GM23338 (cell line): ENCODE measurements around the gene FAM168B. TPM values are rescaled to one million over a fixed set of nuclear protein-coding genes. Genes with fewer than 3 reads are reported as not detected.

Experiments used
- ATAC-seq: fragments of 200-7000 bp; cut with Tn5 transposase; 3 replicates; pipeline ENCODE4 v1.9.1; 2020
- DNase-seq: peaks from one replicate; pipeline ENCODE4 v3.0.0-alpha.2; 2015; ENCODE audit warnings: low spot score
- H2AFZ ChIP-seq: fragments of 200-600 bp; sonication (generic); 2 replicates; pipeline ENCODE4 v1.8.0; 2016; ENCODE audit warnings: antibody characterized with exemption, mild to moderate bottlenecking, moderate library complexity
- H3F3A ChIP-seq: fragments of 200-600 bp; sonication (generic); replicated peaks from 2 replicates; pipeline ENCODE4 v1.8.0; 2017; ENCODE audit warnings: antibody characterized with exemption, mixed run types, low read depth
- H3K27ac ChIP-seq: fragments of 200-600 bp; sonication (generic); 2 replicates; pipeline ENCODE4 v1.6.1; 2016; ENCODE audit warnings: low read depth
- H3K27me3 ChIP-seq: fragments of 200-600 bp; sonication (generic); 2 replicates; pipeline ENCODE4 v1.8.0; 2016; ENCODE audit warnings: mild to moderate bottlenecking, mixed run types, moderate library complexity; ENCODE audit not compliant: insufficient read depth
- H3K36me3 ChIP-seq: fragments of 200-600 bp; sonication (generic); 2 replicates; pipeline ENCODE4 v1.8.0; 2016; ENCODE audit warnings: mild to moderate bottlenecking; ENCODE audit not compliant: insufficient read depth
- H3K4me1 ChIP-seq: fragments of 200-600 bp; sonication (generic); 2 replicates; pipeline ENCODE4 v1.8.0; 2016; ENCODE audit warnings: mild to moderate bottlenecking, moderate library complexity; ENCODE audit not compliant: insufficient read depth
- H3K4me2 ChIP-seq: fragments of 200-600 bp; sonication (generic); 2 replicates; pipeline ENCODE4 v1.7.1; 2017; ENCODE audit warnings: mixed run types
- H3K4me3 ChIP-seq: fragments of 200-600 bp; sonication (generic); 2 replicates; pipeline ENCODE4 v1.6.1; 2016; ENCODE audit warnings: mixed run types
- H3K79me2 ChIP-seq: fragments of 200-600 bp; sonication (generic); replicated peaks from 2 replicates; pipeline ENCODE4 v1.8.0; 2017; ENCODE audit warnings: mild to moderate bottlenecking; ENCODE audit not compliant: insufficient read depth
- H3K9me2 ChIP-seq: fragments of 200-600 bp; sonication (generic); 2 replicates; pipeline ENCODE4 v1.8.0; 2017; ENCODE audit not compliant: insufficient read depth
- H4K20me1 ChIP-seq: fragments of 200-600 bp; sonication (generic); replicated peaks from 2 replicates; pipeline ENCODE4 v1.8.0; 2017; ENCODE audit warnings: mild to moderate bottlenecking; ENCODE audit not compliant: insufficient read depth
- H3K27ac Mint-ChIP-seq: 2 replicates; pipeline ENCODE4 v1.8.0; 2020; ENCODE audit warnings: inconsistent platforms, mild to moderate bottlenecking, moderate library complexity, mixed read lengths
- H3K27me3 Mint-ChIP-seq: 3 replicates; pipeline ENCODE4 v1.8.0; 2022; ENCODE audit warnings: low read depth, mild to moderate bottlenecking, moderate library complexity, mixed read lengths, inconsistent platforms; ENCODE audit not compliant: insufficient read depth, poor library complexity
- H3K36me3 Mint-ChIP-seq: 3 replicates; pipeline ENCODE4 v1.8.0; 2021; ENCODE audit warnings: low read depth, mild to moderate bottlenecking, inconsistent platforms, moderate library complexity, mixed read lengths
- H3K4me1 Mint-ChIP-seq: 3 replicates; pipeline ENCODE4 v1.8.0; 2020; ENCODE audit warnings: mild to moderate bottlenecking, inconsistent platforms, mixed read lengths
- H3K4me3 Mint-ChIP-seq: 3 replicates; pipeline ENCODE4 v1.8.0; 2021; ENCODE audit warnings: moderate library complexity, mild to moderate bottlenecking, inconsistent platforms, mixed read lengths
- H3K9me3 Mint-ChIP-seq: 3 replicates; pipeline ENCODE4 v1.8.0; 2020; ENCODE audit warnings: moderate library complexity, mild to moderate bottlenecking, inconsistent platforms, mixed read lengths
- CREB1 ChIP-seq: fragments of 250-450 bp; sonication (Bioruptor Pico); IDR thresholded peaks from 2 replicates; pipeline ENCODE4 v1.5.0; 2020; ENCODE audit warnings: low read depth, mild to moderate bottlenecking, moderate library complexity
- EZH2 ChIP-seq: fragments of 200-600 bp; sonication (generic); IDR thresholded peaks from one replicate; pipeline ENCODE4 v1.8.0; 2017; ENCODE audit warnings: antibody characterized with exemption, mild to moderate bottlenecking, low read depth; ENCODE audit not compliant: unreplicated experiment
- EZH2phosphoT487 ChIP-seq: fragments of 200-600 bp; sonication (generic); IDR thresholded peaks from one replicate; pipeline ENCODE4 v1.8.1; 2018; ENCODE audit warnings: antibody characterized with exemption; ENCODE audit not compliant: unreplicated experiment
- JUNB ChIP-seq: IDR thresholded peaks from one replicate; pipeline ENCODE4 v1.6.1; 2016; ENCODE audit warnings: antibody characterized with exemption; ENCODE audit not compliant: unreplicated experiment
- POLR2AphosphoS5 ChIP-seq: IDR thresholded peaks from 2 replicates; pipeline ENCODE4 v1.6.1; 2016; ENCODE audit warnings: antibody characterized with exemption, low read depth
- STAT1 ChIP-seq: IDR thresholded peaks from one replicate; pipeline ENCODE4 v1.6.1; 2016; ENCODE audit warnings: antibody characterized with exemption; ENCODE audit not compliant: unreplicated experiment
- ZNF114 ChIP-seq: fragments of 250-450 bp; sonication (Bioruptor Pico); IDR thresholded peaks from 2 replicates; pipeline ENCODE4 v1.5.0; 2020; ENCODE audit warnings: mild to moderate bottlenecking, moderate library complexity
- ZNF331 ChIP-seq: fragments of 250-450 bp; sonication (Bioruptor Pico); IDR thresholded peaks from 2 replicates; pipeline ENCODE4 v1.5.0; 2020; ENCODE audit warnings: low read depth, mild to moderate bottlenecking, moderate library complexity
- polyA plus RNA-seq: library from polyadenylated mRNA; unstranded; fragments of >200 nt; fragmentation: Nextera tagmentation; extraction: Ambion mirVana; gene quantifications from 2 replicates; pipeline ENCODE4 v1.2.1, GENCODE V29; 2016
- total RNA-seq: library from RNA; depleted of rRNA; stranded (reverse); fragments of >200 nt; shearing (Covaris generic); gene quantifications from 2 replicates; pipeline ENCODE4 v1.2.3, GENCODE V29; 2014
- TF ChIP-seq, protein P1 (sequence below): IDR thresholded peaks from 2 replicates; pipeline ENCODE4 v1.6.1; 2016; ENCODE audit warnings: antibody characterized with exemption
- TF ChIP-seq, protein P2 (sequence below), 2 experiments: fragments of 200-600 bp in 1 of 2; sonication (generic) in 1 of 2; conservative IDR thresholded peaks; 2 replicates each; pipeline versions ENCODE4 v1.5.1 to v1.6.1; 2016 to 2017; ENCODE audit warnings: antibody characterized with exemption in 2 of 2, low read depth in 2 of 2, mild to moderate bottlenecking in 2 of 2, moderate library complexity in 1 of 2

FAM168B gene
- total and polyA plus RNA-seq, 2 experiments from 2014 or later = 18.8 to 76.8 TPM

DNA sequence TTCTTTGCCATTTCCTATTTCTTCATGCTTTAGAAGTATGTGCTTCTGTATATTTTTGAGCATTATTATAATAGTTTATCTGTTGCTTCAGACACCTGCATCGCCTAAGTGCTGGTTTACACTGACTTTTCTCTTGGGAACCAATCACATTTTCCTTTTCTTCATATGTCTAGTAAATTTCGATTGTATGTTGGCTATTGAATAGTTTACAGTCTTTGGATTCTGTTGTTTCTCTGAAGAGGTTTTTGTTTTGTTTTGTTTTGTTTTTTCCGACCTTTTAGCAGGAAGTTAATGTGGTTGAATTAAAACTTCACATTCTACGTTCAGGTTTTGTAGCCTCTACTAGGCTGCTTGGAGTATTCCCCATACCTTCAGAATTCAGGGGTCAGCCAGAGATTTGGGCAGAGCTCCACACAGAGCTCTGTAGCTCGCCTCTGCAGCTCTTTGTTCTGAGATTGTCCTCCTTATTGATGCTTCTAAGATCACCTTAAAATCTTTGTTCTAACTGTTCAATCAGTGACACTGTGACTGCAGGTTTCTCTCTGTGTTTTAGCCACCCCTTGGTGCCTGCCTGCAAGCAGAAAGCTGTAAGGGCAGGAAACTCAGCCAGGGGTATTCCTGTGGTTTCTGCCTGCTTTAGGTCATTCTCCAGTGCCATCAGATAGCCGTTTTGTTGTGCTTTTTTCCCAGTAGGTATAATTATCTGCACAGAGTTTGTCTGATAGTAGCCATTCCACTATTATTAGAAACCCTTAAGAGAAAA, 83.4 kb downstream of the FAM168B start:
- no peaks in the 10 kb centered on the region for H3K9me2 ChIP-seq
- H3K27me3 ChIP-seq = no peaks in the 10 kb centered on the region
- H3F3A ChIP-seq = no peaks in the 10 kb centered on the region
- no peak overlapping the region for H3K27ac ChIP-seq
- no peaks in the 10 kb centered on the region for H3K36me3 ChIP-seq
- Mint-ChIP-seq H3K27ac (no peak overlapping the region), H3K36me3 (no peaks in the 10 kb centered on the region), H3K4me1 (peaks cover 14% of the 10 kb centered on the region; the same call in 2 of the 3 replicates), H3K27me3 (peaks cover 4% of the 10 kb centered on the region), H3K4me3 (no peak overlapping the region), H3K9me3 (no peaks in the 10 kb centered on the region)
- H2AFZ ChIP-seq = no peak overlapping the region
- H3K4me1 ChIP-seq = no peaks in the 10 kb centered on the region; the same call in 1 of the 2 replicates
- H3K79me2 ChIP-seq = no peaks in the 10 kb centered on the region
- H3K4me2 ChIP-seq = no peak overlapping the region
- TF ChIP-seq CREB1 (CRISPR knock-in tag) (no peak), JUNB (no peak), EZH2 (no peak), POLR2AphosphoS5 (no peak), ZNF331 (CRISPR knock-in tag) (no peak), EZH2phosphoT487 (no peak)
- TF ChIP-seq, protein P1, sequence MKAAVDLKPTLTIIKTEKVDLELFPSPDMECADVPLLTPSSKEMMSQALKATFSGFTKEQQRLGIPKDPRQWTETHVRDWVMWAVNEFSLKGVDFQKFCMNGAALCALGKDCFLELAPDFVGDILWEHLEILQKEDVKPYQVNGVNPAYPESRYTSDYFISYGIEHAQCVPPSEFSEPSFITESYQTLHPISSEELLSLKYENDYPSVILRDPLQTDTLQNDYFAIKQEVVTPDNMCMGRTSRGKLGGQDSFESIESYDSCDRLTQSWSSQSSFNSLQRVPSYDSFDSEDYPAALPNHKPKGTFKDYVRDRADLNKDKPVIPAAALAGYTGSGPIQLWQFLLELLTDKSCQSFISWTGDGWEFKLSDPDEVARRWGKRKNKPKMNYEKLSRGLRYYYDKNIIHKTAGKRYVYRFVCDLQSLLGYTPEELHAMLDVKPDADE = no peak
- TF ChIP-seq, protein P2, sequence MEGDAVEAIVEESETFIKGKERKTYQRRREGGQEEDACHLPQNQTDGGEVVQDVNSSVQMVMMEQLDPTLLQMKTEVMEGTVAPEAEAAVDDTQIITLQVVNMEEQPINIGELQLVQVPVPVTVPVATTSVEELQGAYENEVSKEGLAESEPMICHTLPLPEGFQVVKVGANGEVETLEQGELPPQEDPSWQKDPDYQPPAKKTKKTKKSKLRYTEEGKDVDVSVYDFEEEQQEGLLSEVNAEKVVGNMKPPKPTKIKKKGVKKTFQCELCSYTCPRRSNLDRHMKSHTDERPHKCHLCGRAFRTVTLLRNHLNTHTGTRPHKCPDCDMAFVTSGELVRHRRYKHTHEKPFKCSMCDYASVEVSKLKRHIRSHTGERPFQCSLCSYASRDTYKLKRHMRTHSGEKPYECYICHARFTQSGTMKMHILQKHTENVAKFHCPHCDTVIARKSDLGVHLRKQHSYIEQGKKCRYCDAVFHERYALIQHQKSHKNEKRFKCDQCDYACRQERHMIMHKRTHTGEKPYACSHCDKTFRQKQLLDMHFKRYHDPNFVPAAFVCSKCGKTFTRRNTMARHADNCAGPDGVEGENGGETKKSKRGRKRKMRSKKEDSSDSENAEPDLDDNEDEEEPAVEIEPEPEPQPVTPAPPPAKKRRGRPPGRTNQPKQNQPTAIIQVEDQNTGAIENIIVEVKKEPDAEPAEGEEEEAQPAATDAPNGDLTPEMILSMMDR (conservative IDR thresholded peaks at IDR 0.05; ENCODE audit: low read depth in 2 of 2) = no peak
- no peaks in the 10 kb centered on the region for H4K20me1 ChIP-seq
- no peak overlapping the region for H3K4me3 ChIP-seq
- DNase-seq (no peak), ATAC-seq (no peak)

DNA sequence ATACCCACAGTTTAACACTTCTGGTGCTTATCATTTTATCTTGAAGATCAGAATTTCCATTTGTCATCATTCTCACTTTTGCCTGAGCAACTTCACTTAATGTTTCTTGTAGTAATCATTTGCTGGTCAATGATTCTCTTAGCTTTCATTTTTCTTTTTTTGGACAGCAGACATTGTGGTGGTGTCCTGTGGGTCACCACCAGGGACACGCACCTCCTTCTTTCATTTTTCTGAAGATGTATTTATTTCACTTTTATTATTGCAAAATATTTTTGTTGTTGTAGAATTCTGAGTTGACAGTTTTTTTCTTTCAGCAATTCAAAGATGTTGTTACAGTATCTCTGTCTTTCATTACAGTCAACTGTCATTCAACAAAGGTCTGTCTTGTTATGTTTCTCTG, 84.3 kb downstream of the FAM168B start:
- peaks cover 14% of the 10 kb centered on the region; the same call in 2 of the 3 replicates for H3K4me1 Mint-ChIP-seq
- no peaks in the 10 kb centered on the region for H3F3A ChIP-seq
- H3K4me3 Mint-ChIP-seq = no peak overlapping the region
- no peaks in the 10 kb centered on the region for H3K9me2 ChIP-seq
- peaks cover 4% of the 10 kb centered on the region for H3K27me3 Mint-ChIP-seq
- no peak for DNase-seq
- no peak overlapping the region for H3K27ac Mint-ChIP-seq
- no peaks in the 10 kb centered on the region for H4K20me1 ChIP-seq
- H3K36me3 Mint-ChIP-seq = no peaks in the 10 kb centered on the region
- H3K4me3 ChIP-seq = no peak overlapping the region
- H3K27me3 ChIP-seq = no peaks in the 10 kb centered on the region
- TF ChIP-seq JUNB (no peak), STAT1 (no peak), ZNF331 (CRISPR knock-in tag) (no peak), POLR2AphosphoS5 (no peak), CREB1 (CRISPR knock-in tag) (no peak), EZH2phosphoT487 (no peak), ZNF114 (no peak), EZH2 (no peak)
- TF ChIP-seq, protein P2 (conservative IDR thresholded peaks at IDR 0.05; ENCODE audit: low read depth in 2 of 2) = no peak
- TF ChIP-seq, protein P1 = no peak
- H3K36me3 ChIP-seq = no peaks in the 10 kb centered on the region
- H3K79me2 ChIP-seq = no peaks in the 10 kb centered on the region
- H2AFZ ChIP-seq = no peak overlapping the region
- no peak overlapping the region for H3K27ac ChIP-seq
- no peak for ATAC-seq
- no peaks in the 10 kb centered on the region; the same call in 1 of the 2 replicates for H3K4me1 ChIP-seq
- H3K9me3 Mint-ChIP-seq = no peaks in the 10 kb centered on the region
- no peak overlapping the region for H3K4me2 ChIP-seq
